Chondrocyte (in vitro differentiated cells): ENCODE data around the gene TRIM62. TPM values are rescaled to one million over a fixed set of nuclear protein-coding genes. Genes with fewer than 3 reads are reported as not detected.

Experiments
- DNase-seq: peaks from one replicate; pipeline ENCODE4 v3.0.0; 2021; ENCODE audit warnings: mixed read lengths, low spot score
- H3K27ac Mint-ChIP-seq: one replicate; pipeline ENCODE4 v1.8.0; 2021; ENCODE audit warnings: mild to moderate bottlenecking, moderate library complexity, mixed read lengths; ENCODE audit not compliant: unreplicated experiment
- H3K27me3 Mint-ChIP-seq: 2 replicates; pipeline ENCODE4 v1.8.0; 2021; ENCODE audit warnings: low read depth, mixed read lengths
- H3K36me3 Mint-ChIP-seq: 2 replicates; pipeline ENCODE4 v1.8.0; 2021; ENCODE audit warnings: low read depth, mixed read lengths
- H3K4me1 Mint-ChIP-seq: 2 replicates; pipeline ENCODE4 v1.8.0; 2021; ENCODE audit warnings: low read depth, mild to moderate bottlenecking, mixed read lengths
- H3K4me3 Mint-ChIP-seq: one replicate; pipeline ENCODE4 v1.8.0; 2021; ENCODE audit warnings: mild to moderate bottlenecking, moderate library complexity, mixed read lengths; ENCODE audit not compliant: unreplicated experiment
- H3K9me3 Mint-ChIP-seq: 2 replicates; pipeline ENCODE4 v1.8.0; 2021; ENCODE audit warnings: low read depth, mixed read lengths
- CTCF ChIP-seq: fragments of 200-600 bp; sonication (generic); IDR thresholded peaks from 2 replicates; pipeline ENCODE4 v1.5.0; 2021; ENCODE audit warnings: antibody characterized with exemption, mild to moderate bottlenecking, moderate library complexity
- total RNA-seq: library from RNA; stranded (reverse); gene quantifications from 3 replicates; pipeline ENCODE4 v1.2.1, GENCODE V29; 2021

Gene TRIM62
- total RNA-seq, 1 donor from 2014 or later, result 17.3 TPM

DNA sequence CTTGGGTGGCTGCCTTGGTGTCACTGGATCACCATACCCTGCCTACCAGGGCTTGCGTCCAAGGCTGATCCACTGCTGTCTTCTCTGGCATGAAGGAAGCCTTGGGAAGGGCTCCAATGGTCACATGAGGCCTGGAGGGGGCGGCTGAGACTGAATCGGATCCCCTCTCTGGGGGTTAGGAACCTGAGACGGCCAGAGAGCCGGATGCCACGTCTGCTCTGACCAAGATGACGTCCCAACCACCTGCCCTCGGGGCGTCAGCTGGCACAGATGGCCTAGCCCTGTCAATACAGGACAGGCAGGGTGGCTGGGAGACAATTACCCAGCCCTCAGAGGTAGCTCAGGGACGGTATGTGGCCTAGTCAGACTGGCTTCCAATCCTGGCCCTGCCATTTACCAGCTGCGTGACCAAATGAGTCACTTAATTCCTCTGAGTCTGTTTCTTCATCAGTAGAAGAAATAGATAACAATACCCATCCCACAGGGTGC is 5.4 kb downstream of the TRIM62 start:
- Mint-ChIP-seq H3K36me3 (peaks cover 9% of the 10 kb centered on the region), H3K27me3 (no peaks in the 10 kb centered on the region), H3K4me1 (peaks cover 49% of the 10 kb centered on the region), H3K27ac (peak overlapping the region; percentile 91), H3K9me3 (no peaks in the 10 kb centered on the region), H3K4me3 (no peak overlapping the region)
- TF ChIP-seq CTCF, result no peak
- DNase-seq, result no peak

DNA sequence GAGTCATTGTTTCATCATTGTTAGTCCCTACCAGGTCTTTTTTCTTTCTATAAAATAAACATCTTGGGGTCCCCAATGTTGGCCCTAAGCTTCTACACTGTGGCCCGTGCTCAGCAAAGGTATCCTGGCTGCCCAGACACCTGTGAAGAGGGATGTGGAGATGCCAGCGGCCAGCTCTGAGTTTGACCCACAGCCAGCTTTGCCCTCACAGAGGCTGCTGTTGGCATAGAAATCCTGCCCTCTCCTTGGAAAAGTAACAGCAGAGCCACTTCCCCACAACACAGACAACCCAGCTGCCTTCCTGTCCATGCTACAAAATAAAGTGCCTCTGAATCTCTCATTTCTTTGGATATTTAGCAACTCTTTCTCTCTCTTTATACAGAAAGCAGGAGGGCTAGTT is 6.0 kb downstream of the TRIM62 start:
- TF ChIP-seq CTCF, result no peak
- Mint-ChIP-seq H3K4me3 (no peak overlapping the region), H3K27me3 (no peaks in the 10 kb centered on the region), H3K27ac (peak overlapping the region; percentile 91), H3K4me1 (peaks cover 54% of the 10 kb centered on the region), H3K9me3 (no peaks in the 10 kb centered on the region), H3K36me3 (peaks cover 11% of the 10 kb centered on the region)
- no peak for DNase-seq

DNA sequence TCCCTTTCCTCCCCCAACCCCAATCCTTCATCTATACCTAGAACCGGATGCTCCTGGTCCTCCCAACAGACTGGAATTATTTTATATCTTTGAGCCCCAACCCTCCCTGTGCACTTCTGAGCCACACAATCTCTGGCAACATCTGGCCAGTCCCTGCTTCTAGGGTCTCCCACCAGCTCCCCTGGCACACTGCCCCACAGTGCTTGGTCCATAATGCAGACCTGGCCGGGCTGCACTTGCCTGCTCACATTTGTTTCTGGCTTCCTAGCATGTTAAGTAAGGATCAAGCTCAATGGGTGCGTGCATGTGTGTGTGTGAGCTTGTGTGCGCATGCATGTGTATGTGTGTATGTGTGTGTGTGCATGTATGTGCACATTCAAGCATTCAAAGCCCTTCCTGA is 8.8 kb downstream of the TRIM62 start:
- peak overlapping the region; percentile 45 for H3K27ac Mint-ChIP-seq
- no peak overlapping the region for H3K4me3 Mint-ChIP-seq
- no peak for TF ChIP-seq CTCF
- no peak for DNase-seq
- no peaks in the 10 kb centered on the region for H3K27me3 Mint-ChIP-seq
- H3K4me1 Mint-ChIP-seq, result peaks cover 61% of the 10 kb centered on the region
- H3K9me3 Mint-ChIP-seq, result no peaks in the 10 kb centered on the region
- H3K36me3 Mint-ChIP-seq, result peaks cover 9% of the 10 kb centered on the region

DNA sequence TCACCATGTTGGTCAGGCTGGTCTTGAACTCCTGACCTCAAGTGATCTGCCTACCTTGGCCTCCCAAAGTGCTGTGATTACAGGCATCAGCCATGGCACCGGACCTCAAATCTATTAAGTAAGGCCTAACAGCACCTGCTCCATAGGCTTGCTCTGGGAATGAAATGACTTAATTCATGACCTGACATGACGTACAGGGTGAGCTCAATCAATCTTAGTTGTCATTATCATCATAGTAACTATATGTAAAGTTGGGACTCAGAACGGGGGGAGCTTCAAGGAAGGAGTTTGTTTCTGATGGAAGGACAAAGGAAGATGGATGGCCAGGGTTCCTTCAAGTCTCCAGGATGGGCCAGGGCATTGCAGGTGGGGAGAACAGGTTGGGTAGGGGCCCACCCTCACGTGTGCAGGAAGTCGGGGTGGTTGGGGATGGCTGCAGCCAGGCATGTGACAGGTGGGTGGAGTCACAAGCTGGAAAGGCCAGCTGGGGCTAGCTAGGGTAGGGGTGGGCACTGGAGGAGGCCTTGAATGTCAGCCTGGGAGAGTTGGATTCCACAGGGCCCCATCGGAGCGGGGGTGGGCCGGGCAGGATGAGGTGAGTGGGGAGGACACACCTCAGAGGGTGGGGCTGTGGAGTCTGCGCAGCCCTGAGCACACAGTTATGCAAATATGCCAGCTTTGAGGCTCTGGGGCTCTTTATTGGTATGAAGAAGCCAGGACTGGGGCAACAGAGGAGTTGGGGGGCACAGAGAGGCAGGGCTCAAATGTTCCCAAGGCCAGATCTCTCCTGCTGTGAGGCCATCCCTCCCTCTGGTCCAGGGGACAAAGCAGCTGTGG is 9.6 kb downstream of the TRIM62 start:
- no peaks in the 10 kb centered on the region for H3K27me3 Mint-ChIP-seq
- peaks cover 5% of the 10 kb centered on the region for H3K9me3 Mint-ChIP-seq
- no peak for DNase-seq
- H3K27ac Mint-ChIP-seq, result no peak overlapping the region
- peaks cover 14% of the 10 kb centered on the region for H3K36me3 Mint-ChIP-seq
- no peak overlapping the region for H3K4me3 Mint-ChIP-seq
- no peak for TF ChIP-seq CTCF
- peaks cover 62% of the 10 kb centered on the region for H3K4me1 Mint-ChIP-seq

GRCh38 chr1:33170351-33171274 is 11.2 kb downstream of the TRIM62 start:
- H3K9me3 Mint-ChIP-seq, result peaks cover 5% of the 10 kb centered on the region
- no peak for TF ChIP-seq CTCF
- no peaks in the 10 kb centered on the region for H3K27me3 Mint-ChIP-seq
- H3K4me1 Mint-ChIP-seq, result peaks cover 58% of the 10 kb centered on the region
- no peak overlapping the region for H3K4me3 Mint-ChIP-seq
- H3K36me3 Mint-ChIP-seq, result peaks cover 18% of the 10 kb centered on the region
- peak overlapping the region; percentile 51 for H3K27ac Mint-ChIP-seq
- DNase-seq, result no peak
